ENCODE results near the gene DDB1. TPM values are rescaled to one million over a fixed set of nuclear protein-coding genes. Genes with fewer than 3 reads are reported as not detected.

The DDB1 gene
- total RNA-seq, 1 experiment from 2014 or later: 297 TPM

DNA sequence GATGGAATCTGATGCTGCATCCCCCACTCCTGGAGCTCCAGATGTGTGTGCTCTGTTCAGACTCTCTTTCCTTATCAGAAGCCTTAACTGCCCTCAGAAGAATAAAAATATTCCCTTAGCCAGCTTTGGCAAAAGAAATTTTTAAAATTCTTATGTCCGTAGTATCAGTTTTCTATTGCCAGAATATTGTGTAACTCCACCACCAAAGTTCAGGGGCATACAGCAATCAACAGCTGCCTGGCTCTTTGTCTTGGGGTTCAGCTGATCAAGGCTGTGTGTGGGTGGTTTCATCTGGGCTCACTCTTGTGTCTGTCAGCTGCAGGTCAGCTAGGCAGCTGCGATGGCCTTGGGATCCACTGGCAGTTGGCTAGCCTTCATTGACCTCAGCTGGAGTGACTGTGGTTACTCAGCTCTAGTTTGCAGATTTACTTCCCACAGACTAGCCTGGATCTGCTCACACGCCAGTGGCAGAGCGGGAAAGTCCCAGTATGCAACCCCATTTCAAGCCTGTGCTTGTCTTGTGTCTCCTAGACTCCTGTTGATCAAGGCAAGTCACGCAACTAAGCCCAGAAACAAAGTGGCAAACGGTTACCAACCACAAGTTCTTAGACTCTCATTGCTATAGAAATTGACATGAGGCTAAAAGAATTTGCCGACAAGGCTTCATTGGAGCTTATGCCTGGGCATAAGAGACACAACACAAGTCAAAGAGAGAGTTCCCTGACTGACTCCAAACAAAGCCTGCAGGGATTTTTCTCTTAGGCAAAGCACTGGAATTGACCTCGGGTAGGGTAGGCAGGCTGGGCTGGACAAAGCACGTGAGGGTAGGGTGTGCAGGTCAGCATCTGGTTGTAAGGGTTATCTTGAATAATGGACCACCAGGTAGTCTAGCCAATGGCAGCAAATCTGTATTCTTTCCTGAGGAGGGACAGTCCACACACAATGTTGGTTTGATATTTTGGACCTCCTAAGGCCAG is 36.8 kb upstream of the DDB1 start:
- Mint-ChIP-seq H3K27ac (no peak overlapping the region; a peak in 1 of 7 replicates), H3K4me3 (no peak overlapping the region), H3K9me3 (peaks cover 29 to 33% of the 10 kb centered on the region in 2 experiments), H3K4me1 (no peaks in the 10 kb centered on the region), H3K27me3 (ENCODE audit: low read depth) (no peaks in the 10 kb centered on the region), H3K36me3 (ENCODE audit: insufficient read depth in 1 of 3, low read depth in 3 of 3) (peaks cover 68 to 92% (median 87%) of the 10 kb centered on the region in 3 experiments)
- Histone ChIP-seq H2BK5ac (ENCODE audit: insufficient read length, low read length) (no peak overlapping the region), H3K56ac (ENCODE audit: insufficient read length, low read depth, low read length) (no peak overlapping the region), H4K5ac (ENCODE audit: insufficient read length, low read depth, low read length) (no peak overlapping the region), H3K9me3 (ENCODE audit: control insufficient read depth, low read depth, low read length) (peaks cover 12% of the 10 kb centered on the region), H3K4ac (ENCODE audit: low read depth, low read length) (no peak overlapping the region), H3K9ac (ENCODE audit: extremely low read depth, insufficient read length, low read length) (no peak overlapping the region), H4K8ac (replicated peaks; ENCODE audit: insufficient read length, low read depth, low read length) (no peak overlapping the region), H3K79me2 (ENCODE audit: insufficient read depth, low read length) (no peaks in the 10 kb centered on the region), H3K27ac (ENCODE audit: insufficient read length, low read depth, low read length) (no peak overlapping the region), H2AFZ (ENCODE audit: low read length) (no peak overlapping the region), H2BK120ac (ENCODE audit: low read depth, low read length, poor library complexity, severe bottlenecking) (no peak overlapping the region), H4K91ac (ENCODE audit: insufficient read length, low read depth, low read length) (no peak overlapping the region), H3K4me2 (ENCODE audit: insufficient read depth, insufficient read length, low read length) (no peak overlapping the region), H2BK15ac (ENCODE audit: low read depth, low read length) (no peak overlapping the region), H3T11ph (ENCODE audit: low read length) (no peak overlapping the region), H3K23me2 (ENCODE audit: insufficient read length, low read depth, low read length, poor library complexity, severe bottlenecking) (no peaks in the 10 kb centered on the region), H2BK12ac (ENCODE audit: insufficient read length, low read depth, low read length) (no peak overlapping the region), H3K18ac (ENCODE audit: insufficient read length, low read depth, low read length) (no peak overlapping the region), H2AK5ac (ENCODE audit: insufficient read length, low read length) (no peak overlapping the region), H4K20me1 (ENCODE audit: control insufficient read depth, insufficient read depth, insufficient read length) (no peaks in the 10 kb centered on the region), H3K23ac (ENCODE audit: insufficient read length, low read depth, low read length) (no peak overlapping the region), H3K27me3 (ENCODE audit: insufficient read depth, low read length) (no peaks in the 10 kb centered on the region), H3K4me1 (ENCODE audit: insufficient read depth, low read length) (no peaks in the 10 kb centered on the region), H2BK20ac (ENCODE audit: low read depth, low read length, poor library complexity, severe bottlenecking) (no peak overlapping the region), H3K14ac (ENCODE audit: insufficient read depth, low read length) (no peak overlapping the region), H3K79me1 (ENCODE audit: insufficient read depth, low read depth, low read length, poor library complexity, severe bottlenecking) (no peaks in the 10 kb centered on the region)
- TF ChIP-seq, protein P1, sequence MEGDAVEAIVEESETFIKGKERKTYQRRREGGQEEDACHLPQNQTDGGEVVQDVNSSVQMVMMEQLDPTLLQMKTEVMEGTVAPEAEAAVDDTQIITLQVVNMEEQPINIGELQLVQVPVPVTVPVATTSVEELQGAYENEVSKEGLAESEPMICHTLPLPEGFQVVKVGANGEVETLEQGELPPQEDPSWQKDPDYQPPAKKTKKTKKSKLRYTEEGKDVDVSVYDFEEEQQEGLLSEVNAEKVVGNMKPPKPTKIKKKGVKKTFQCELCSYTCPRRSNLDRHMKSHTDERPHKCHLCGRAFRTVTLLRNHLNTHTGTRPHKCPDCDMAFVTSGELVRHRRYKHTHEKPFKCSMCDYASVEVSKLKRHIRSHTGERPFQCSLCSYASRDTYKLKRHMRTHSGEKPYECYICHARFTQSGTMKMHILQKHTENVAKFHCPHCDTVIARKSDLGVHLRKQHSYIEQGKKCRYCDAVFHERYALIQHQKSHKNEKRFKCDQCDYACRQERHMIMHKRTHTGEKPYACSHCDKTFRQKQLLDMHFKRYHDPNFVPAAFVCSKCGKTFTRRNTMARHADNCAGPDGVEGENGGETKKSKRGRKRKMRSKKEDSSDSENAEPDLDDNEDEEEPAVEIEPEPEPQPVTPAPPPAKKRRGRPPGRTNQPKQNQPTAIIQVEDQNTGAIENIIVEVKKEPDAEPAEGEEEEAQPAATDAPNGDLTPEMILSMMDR (conservative IDR thresholded peaks at IDR 0.05): no peak
- no CpG with 5 or more reads among the region's 9 CpGs for WGBS (ENCODE audit: extremely low coverage, insufficient read length, low lambda C conversion rate)
- DNase-seq: no peak
